ENCODE results near the gene PHC3.

The PHC3 gene

DNA sequence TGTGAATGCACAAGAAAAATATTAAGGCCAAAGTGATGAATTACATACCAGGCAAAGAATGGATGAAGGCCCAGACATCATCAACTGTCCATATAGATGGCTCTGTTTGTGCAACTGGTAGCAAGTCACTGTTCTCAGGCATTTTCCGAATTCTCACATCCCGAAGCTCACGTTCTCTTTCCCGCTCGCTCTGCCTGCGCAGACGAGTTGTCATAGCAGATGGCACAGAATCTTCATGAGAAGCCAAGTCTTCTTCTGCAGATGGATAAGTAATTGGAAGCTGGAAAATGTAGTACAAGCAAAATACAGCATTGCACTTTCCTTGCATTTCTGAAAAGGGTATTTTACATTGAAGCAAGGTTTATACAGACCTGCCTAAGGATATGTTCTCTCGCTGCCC is 79.1 kb downstream of the PHC3 start:
- TF ChIP-seq, protein P1, sequence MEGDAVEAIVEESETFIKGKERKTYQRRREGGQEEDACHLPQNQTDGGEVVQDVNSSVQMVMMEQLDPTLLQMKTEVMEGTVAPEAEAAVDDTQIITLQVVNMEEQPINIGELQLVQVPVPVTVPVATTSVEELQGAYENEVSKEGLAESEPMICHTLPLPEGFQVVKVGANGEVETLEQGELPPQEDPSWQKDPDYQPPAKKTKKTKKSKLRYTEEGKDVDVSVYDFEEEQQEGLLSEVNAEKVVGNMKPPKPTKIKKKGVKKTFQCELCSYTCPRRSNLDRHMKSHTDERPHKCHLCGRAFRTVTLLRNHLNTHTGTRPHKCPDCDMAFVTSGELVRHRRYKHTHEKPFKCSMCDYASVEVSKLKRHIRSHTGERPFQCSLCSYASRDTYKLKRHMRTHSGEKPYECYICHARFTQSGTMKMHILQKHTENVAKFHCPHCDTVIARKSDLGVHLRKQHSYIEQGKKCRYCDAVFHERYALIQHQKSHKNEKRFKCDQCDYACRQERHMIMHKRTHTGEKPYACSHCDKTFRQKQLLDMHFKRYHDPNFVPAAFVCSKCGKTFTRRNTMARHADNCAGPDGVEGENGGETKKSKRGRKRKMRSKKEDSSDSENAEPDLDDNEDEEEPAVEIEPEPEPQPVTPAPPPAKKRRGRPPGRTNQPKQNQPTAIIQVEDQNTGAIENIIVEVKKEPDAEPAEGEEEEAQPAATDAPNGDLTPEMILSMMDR (IDR thresholded peaks at IDR 0.05; ENCODE audit: low read depth, low read length): no peak
- DNase-seq (ENCODE audit: extremely low read depth, low read depth): no peak

DNA sequence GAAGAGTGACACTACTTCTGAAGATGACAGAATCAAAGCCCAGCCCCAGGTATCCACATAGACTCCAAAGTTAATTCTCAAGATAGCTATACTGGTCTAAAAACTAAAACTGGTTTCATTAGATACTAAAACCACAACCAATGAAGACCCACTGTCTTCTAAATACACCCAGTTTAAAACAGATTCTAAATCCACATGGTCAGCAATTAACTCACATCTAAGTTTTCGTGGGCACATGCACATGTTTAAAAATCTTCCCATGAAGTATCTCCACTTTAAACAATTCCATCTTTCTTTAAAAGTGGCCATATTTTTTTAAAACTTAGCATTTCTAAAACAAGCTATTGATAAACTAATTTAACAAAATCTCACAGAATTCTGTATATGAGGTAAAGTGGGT is 80.6 kb downstream of the PHC3 start:
- TF ChIP-seq, protein P1 (IDR thresholded peaks at IDR 0.05; ENCODE audit: low read depth, low read length): no peak
- no peak for DNase-seq (ENCODE audit: extremely low read depth, low read depth)

DNA sequence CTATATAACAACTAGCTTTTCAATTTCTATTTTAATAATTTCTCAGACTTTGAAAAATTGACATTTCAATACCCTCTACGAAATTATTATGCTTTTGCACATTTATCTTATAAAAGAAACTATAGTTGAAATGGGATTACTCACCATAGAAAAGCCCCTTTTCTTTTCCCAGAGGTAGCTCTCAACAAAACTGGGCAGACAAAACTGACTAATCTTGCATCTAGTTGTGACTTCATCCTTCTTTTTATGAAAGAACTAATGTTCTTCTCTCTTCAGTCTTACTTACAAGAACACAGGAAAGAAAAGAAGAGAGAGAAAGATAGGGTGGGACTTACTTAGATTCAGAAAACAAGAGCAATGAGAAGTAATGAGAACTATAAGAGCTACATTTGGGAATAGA is 82.8 kb downstream of the PHC3 start:
- TF ChIP-seq, protein P1 (IDR thresholded peaks at IDR 0.05; ENCODE audit: low read depth, low read length): no peak
- DNase-seq (ENCODE audit: extremely low read depth, low read depth): no peak

DNA sequence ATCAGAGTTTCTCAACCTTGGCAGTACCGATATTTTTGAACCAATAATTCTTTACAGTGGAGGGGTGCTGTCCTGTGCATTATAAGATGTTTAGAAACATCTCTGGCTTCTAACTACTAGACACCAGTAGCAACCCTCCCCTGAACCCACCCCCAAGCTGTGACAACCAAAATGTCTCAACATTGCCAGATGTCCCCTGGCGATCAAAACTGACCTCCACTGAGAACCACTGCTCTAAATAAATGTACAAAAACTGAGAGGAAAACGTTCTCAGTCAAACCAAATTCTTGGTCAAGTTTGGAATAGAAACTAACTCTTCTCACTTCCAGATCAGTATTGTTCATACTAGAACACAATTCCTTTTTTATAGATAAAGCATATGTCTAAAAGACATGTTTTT is 85.2 kb downstream of the PHC3 start:
- TF ChIP-seq, protein P1 (IDR thresholded peaks at IDR 0.05; ENCODE audit: low read depth, low read length): no peak

DNA sequence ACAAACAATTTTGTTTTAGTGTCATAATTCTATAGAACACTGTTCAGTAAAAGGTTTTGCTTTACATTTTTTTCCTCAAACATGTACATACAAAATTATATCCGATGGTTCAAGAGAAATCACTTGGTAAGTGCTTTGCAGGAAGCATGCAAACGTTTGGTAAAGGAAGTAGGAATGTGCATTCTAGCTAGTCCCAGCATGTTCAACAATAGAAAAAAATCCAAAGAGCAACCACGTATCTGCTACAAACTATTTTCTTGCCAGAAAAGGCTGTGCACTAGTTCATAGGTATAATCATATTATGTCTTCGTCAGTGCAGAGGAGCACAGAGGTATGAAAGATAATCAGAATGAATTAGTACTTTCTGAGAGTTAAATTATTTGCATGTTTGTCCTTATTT is 85.8 kb downstream of the PHC3 start:
- DNase-seq (ENCODE audit: extremely low read depth, low read depth): no peak
- TF ChIP-seq, protein P1 (IDR thresholded peaks at IDR 0.05; ENCODE audit: low read depth, low read length): no peak

More for the DNA sequence above, 85.2 kb downstream of the PHC3 start:
- DNase-seq (ENCODE audit: extremely low read depth, low read depth): no peak

DNA sequence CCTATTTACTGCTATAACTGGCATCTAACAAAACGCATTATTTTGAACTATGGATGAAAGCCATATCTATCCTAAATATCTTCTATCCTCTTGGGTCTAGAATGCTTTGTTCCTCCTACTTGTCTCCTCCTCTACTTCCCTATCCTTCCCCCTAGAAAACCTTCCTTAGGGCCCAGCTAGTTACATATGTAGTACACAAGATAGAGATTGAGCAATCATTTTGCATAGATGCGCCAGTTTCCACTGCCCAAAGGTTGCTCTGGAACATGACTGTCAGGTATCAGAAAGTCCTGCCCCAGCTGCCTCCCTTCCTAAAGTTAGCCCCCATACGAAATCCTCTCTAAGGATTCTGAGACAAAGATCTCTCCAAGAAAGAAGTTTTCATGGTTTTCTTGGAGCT is 88.6 kb downstream of the PHC3 start:
- no peak for DNase-seq (ENCODE audit: extremely low read depth, low read depth)
- TF ChIP-seq, protein P1 (IDR thresholded peaks at IDR 0.05; ENCODE audit: low read depth, low read length): no peak

DNA sequence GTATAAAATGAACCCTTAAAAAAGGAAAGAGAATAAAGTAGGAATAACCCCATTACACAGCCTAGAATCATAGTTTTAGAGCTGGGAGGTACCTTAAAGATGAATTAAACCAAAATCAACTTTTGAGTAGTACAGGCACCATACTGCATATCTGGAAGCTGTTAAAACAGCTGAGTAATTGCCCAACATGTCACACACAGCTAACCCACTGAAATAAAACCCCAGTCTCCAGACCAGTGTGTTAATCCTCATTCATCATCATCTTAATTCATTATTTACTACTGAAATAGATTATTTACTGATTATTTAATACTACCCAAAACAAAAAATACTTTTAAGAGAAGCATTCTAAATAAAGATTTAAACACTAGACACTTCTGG is 90.9 kb downstream of the PHC3 start:
- no peak for DNase-seq (ENCODE audit: extremely low read depth, low read depth)
- TF ChIP-seq, protein P1 (IDR thresholded peaks at IDR 0.05; ENCODE audit: low read depth, low read length): no peak

Data from AG09319 (cell line).